Measurements from ENCODE around the gene RBM33. TPM values are rescaled to one million over a fixed set of nuclear protein-coding genes. Genes with fewer than 3 reads are reported as not detected.
"Not testable (repeated sequence)": the region's sequence is repeated elsewhere in the genome, so short reads cannot be mapped to it uniquely, and the experiment has no call there.

RBM33 gene
- total RNA-seq, 1 donor from 2014 or later, result 117 TPM

DNA sequence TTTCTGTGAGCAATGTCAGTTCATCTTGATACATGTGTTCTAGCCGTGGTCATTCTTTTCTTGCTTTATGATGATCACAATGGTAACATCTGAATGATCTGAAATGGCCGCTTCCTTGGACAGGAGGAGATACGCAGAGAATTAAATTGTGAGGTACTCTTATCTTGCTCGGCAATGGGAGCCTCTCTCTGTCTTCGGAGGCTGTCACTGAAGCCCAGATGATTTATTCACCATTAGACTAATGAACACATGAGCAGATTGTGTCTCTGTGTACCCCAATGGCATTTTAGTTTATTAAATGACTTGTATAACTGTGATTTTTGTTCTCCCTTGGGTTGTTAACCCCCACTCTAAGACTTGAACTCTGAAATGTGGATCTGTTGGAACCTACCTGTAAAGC lies 38.6 kb downstream of the RBM33 start:
- peaks cover 2% of the 10 kb centered on the region for H3K9me3 Mint-ChIP-seq
- H3K27ac Mint-ChIP-seq, result no peak overlapping the region
- H3K36me3 Mint-ChIP-seq (ENCODE audit: low read depth), result peaks cover 82% of the 10 kb centered on the region
- CTCF ChIA-PET, result no interaction called here
- peaks cover 46% of the 10 kb centered on the region for H3K4me1 Mint-ChIP-seq
- H3K4me3 Mint-ChIP-seq, result no peak overlapping the region
- H3K27me3 Mint-ChIP-seq, result no peaks in the 10 kb centered on the region
- intact Hi-C loops (cut with micrococcal nuclease), result no loop called here
- TF ChIP-seq, protein P1, sequence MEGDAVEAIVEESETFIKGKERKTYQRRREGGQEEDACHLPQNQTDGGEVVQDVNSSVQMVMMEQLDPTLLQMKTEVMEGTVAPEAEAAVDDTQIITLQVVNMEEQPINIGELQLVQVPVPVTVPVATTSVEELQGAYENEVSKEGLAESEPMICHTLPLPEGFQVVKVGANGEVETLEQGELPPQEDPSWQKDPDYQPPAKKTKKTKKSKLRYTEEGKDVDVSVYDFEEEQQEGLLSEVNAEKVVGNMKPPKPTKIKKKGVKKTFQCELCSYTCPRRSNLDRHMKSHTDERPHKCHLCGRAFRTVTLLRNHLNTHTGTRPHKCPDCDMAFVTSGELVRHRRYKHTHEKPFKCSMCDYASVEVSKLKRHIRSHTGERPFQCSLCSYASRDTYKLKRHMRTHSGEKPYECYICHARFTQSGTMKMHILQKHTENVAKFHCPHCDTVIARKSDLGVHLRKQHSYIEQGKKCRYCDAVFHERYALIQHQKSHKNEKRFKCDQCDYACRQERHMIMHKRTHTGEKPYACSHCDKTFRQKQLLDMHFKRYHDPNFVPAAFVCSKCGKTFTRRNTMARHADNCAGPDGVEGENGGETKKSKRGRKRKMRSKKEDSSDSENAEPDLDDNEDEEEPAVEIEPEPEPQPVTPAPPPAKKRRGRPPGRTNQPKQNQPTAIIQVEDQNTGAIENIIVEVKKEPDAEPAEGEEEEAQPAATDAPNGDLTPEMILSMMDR (IDR thresholded peaks at IDR 0.05), result no peak
- DNase-seq (no peak), ATAC-seq (ENCODE audit: low read depth) (no peak)
- POLR2A ChIA-PET, result no interaction called here

DNA sequence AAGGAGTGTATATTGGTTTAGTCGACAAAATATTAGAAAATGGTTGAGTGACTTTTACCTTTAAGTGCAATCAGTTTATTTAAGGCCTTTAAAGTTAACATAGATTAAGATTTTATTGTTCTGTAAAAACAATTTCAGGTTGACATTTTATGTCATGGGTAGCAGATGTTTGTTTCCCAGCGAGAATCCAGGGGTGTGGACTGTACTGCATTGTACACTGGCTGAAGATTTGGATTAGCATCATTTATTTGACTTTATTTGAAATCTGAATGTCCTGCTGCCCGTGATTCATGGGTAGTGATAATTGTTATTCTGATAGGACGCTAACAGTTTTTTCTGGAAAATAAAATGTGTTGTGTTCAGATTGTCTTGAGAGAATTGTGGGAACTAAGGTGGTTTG lies 39.3 kb downstream of the RBM33 start:
- no peaks in the 10 kb centered on the region for H3K27me3 Mint-ChIP-seq
- intact Hi-C loops (cut with micrococcal nuclease), result no loop called here
- no peak overlapping the region for H3K27ac Mint-ChIP-seq
- POLR2A ChIA-PET, result no interaction called here
- peaks cover 2% of the 10 kb centered on the region for H3K9me3 Mint-ChIP-seq
- ATAC-seq (ENCODE audit: low read depth) (no peak), DNase-seq (no peak)
- TF ChIP-seq, protein P1 (IDR thresholded peaks at IDR 0.05), result no peak
- H3K4me1 Mint-ChIP-seq, result peaks cover 46% of the 10 kb centered on the region
- CTCF ChIA-PET, result no interaction called here
- no peak overlapping the region for H3K4me3 Mint-ChIP-seq
- H3K36me3 Mint-ChIP-seq (ENCODE audit: low read depth), result peaks cover 83% of the 10 kb centered on the region

DNA sequence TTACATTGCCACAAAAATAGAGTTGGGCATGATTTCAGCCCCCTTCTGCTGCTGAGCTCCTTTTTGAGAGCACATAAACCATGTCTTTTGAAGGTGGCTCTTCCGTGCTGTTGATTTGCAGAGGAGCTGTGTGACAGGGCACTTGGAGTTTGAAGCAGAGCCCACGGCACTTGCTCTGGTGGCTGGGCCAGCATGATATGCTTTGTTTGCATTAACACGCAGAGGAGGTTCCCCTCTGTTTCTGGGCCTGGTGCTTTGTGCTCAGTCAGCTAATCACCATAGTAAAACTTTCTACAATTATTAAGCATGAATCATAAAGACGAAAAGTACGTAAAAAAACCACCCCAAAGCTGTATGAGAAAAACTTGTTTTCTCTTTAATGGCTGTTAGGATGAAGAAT lies 40.1 kb downstream of the RBM33 start:
- ATAC-seq (ENCODE audit: low read depth) (no peak), DNase-seq (no peak)
- H3K36me3 Mint-ChIP-seq (ENCODE audit: low read depth), result peaks cover 81% of the 10 kb centered on the region
- peaks cover 50% of the 10 kb centered on the region for H3K4me1 Mint-ChIP-seq
- H3K27ac Mint-ChIP-seq, result no peak overlapping the region
- ChIA-PET CTCF (no interaction called here), POLR2A (no interaction called here)
- intact Hi-C loops (cut with micrococcal nuclease), result no loop called here
- peaks cover 2% of the 10 kb centered on the region for H3K9me3 Mint-ChIP-seq
- no peak overlapping the region for H3K4me3 Mint-ChIP-seq
- TF ChIP-seq, protein P1 (IDR thresholded peaks at IDR 0.05), result no peak
- H3K27me3 Mint-ChIP-seq, result no peaks in the 10 kb centered on the region

DNA sequence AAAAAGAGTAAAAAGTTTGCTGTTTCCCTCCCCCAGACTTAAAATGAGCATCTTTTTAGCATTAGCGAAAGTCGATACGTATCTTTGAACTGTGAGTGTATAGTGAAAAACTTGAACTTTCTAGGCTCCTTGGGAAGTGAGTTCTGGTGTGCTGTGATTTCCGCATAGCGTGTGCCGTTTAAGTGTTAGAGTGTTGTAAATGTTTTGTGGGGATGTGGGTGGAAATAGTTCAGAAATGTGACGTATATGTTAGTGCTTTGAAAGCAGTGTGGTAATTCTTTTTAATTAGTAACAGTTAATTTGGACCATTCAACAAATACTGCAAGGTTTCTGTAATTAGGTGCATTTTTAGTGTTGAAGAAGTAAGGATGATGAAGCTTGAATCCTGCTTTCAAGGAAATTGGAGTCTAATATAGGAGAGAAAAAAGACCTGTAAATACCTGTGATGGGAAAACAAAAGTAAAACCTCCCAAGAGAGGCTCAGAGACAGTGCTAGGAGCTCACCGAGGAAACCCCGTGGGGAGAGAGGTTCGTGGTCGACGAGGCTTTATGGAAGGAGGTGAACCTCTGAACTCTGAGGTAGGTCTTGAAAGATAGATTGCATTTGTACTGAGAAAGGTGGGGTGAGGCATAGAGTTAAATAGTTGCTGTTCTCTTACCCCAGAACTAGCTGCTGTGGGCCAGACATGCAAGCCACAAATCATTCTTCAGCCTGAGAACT lies 40.8 kb downstream of the RBM33 start:
- ATAC-seq (ENCODE audit: low read depth), result no peak
- no peak for DNase-seq
- peaks cover 2% of the 10 kb centered on the region for H3K9me3 Mint-ChIP-seq
- intact Hi-C loops (cut with micrococcal nuclease), result no loop called here
- H3K36me3 Mint-ChIP-seq (ENCODE audit: low read depth), result peaks cover 85% of the 10 kb centered on the region
- H3K27ac Mint-ChIP-seq, result no peak overlapping the region
- CTCF ChIA-PET, result no interaction called here
- H3K4me3 Mint-ChIP-seq, result no peak overlapping the region
- H3K4me1 Mint-ChIP-seq, result peaks cover 57% of the 10 kb centered on the region
- TF ChIP-seq, protein P1 (IDR thresholded peaks at IDR 0.05), result no peak
- POLR2A ChIA-PET, result no interaction called here
- H3K27me3 Mint-ChIP-seq, result no peaks in the 10 kb centered on the region

DNA sequence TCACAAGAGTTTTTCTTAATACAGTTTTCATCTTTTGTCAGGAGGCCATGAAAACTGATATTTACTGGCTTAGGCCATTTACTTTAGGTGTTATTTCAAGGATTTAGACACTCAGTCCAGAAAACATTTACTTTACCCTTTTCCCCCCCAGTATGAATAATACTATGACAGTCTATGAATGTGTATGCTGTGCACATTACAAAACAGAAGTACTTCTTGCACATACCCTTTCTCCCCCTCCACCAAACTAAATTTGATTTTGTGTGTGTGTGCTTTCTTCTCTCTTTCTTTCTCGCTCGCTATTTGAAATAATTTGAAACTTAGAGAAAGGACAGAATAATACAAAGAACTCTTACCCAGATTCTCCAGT lies 41.3 kb downstream of the RBM33 start:
- Mint-ChIP-seq H3K4me3 (no peak overlapping the region), H3K4me1 (peaks cover 57% of the 10 kb centered on the region), H3K36me3 (ENCODE audit: low read depth) (peaks cover 85% of the 10 kb centered on the region), H3K9me3 (peaks cover 2% of the 10 kb centered on the region), H3K27ac (no peak overlapping the region), H3K27me3 (no peaks in the 10 kb centered on the region)
- TF ChIP-seq, protein P1 (IDR thresholded peaks at IDR 0.05), result no peak
- intact Hi-C loops (cut with micrococcal nuclease), result no loop called here
- no peak for ATAC-seq (ENCODE audit: low read depth)
- DNase-seq, result no peak
- POLR2A ChIA-PET, result no interaction called here
- CTCF ChIA-PET, result no interaction called here

DNA sequence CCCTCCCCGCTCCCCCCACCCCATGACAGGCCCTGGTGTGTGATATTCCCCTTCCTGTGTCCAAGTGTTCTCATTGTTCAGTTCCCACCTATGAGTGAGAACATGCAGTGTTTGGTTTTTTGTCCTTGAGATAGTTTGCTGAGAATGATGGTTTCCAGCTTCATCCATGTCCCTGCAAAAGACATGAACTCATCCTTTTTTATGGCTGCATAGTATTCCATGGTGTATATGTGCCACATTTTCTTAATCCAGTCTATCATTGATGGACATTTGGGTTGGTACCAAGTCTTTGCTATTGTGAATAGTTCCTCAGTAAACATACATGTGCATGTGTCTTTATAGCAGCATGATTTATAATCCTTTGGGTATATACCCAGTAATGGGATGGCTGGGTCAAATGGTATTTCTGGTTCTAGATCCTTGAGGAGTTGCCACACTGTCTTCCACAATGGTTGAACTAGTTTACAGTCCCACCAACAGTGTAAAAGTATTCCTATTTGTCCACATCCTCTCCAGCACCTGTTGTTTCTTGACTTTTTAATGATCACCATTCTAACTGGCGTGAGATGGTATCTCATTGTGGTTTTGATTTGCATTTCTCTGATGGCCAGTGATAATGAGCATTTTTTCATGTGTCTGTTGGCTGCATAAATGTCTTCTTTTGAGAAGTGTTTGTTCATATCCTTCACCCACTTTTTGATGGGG lies 42.3 kb downstream of the RBM33 start:
- ATAC-seq (ENCODE audit: low read depth); CTCF ChIA-PET; H3K9me3 Mint-ChIP-seq; H3K27ac Mint-ChIP-seq; H3K27me3 Mint-ChIP-seq; intact Hi-C loops (cut with micrococcal nuclease); DNase-seq; H3K4me3 Mint-ChIP-seq; POLR2A ChIA-PET: not testable (repeated sequence)
- Mint-ChIP-seq H3K36me3 (ENCODE audit: low read depth) (peaks cover 83% of the 10 kb centered on the region), H3K4me1 (peaks cover 52% of the 10 kb centered on the region)

DNA sequence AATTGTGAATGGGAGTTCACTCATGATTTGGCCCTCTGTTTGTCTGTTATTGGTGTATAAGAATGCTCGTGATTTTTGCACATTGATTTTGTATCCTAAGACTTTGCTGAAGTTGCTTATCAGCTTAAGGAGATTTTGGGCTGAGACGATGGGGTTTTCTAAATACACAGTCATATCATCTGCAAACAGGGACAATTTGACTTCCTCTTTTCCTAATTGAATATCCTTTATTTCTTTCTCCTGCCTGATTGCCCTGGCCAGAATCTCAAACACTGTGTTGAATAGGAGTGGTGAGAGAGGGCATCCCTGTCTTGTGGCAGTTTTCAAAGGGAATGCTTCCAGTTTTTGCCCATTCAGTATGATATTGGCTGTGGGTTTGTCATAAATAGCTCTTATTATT lies 43.8 kb downstream of the RBM33 start:
- CTCF ChIA-PET; DNase-seq; ATAC-seq (ENCODE audit: low read depth); H3K9me3 Mint-ChIP-seq; intact Hi-C loops (cut with micrococcal nuclease); POLR2A ChIA-PET; H3K27me3 Mint-ChIP-seq; H3K27ac Mint-ChIP-seq; H3K4me3 Mint-ChIP-seq: not testable (repeated sequence)
- Mint-ChIP-seq H3K4me1 (peaks cover 47% of the 10 kb centered on the region), H3K36me3 (ENCODE audit: low read depth) (peaks cover 73% of the 10 kb centered on the region)

DNA sequence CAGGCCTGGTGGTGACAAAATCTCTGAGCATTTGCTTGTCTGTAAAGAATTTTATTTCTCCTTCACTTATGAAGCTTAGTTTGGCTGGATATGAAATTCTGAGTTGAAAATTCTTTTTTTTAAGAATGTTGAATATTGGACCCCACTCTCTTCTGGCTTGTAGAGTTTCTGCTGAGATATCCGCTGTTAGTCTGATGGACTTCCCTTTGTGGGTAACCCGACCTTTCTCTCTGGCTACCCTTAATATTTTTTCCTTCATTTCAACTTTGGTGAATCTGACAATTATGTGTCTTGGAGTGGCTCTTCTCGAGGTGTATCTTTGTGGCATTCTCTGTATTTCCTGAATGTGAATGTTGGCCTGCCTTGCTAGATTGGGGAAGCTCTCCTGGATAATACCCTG lies 46.2 kb downstream of the RBM33 start:
- ATAC-seq (ENCODE audit: low read depth); H3K4me3 Mint-ChIP-seq; intact Hi-C loops (cut with micrococcal nuclease); DNase-seq; H3K9me3 Mint-ChIP-seq; CTCF ChIA-PET; H3K27ac Mint-ChIP-seq; H3K27me3 Mint-ChIP-seq; POLR2A ChIA-PET: not testable (repeated sequence)
- H3K36me3 Mint-ChIP-seq (ENCODE audit: low read depth), result peaks cover 54% of the 10 kb centered on the region
- H3K4me1 Mint-ChIP-seq, result peaks cover 39% of the 10 kb centered on the region
